ENCODE data around the gene GSN. TPM values are rescaled to one million over a fixed set of nuclear protein-coding genes. Genes with fewer than 3 reads are reported as not detected.

Gene GSN
- total RNA-seq, 4 donors from 2014 or later: 487 to 785 (median 662) TPM

DNA sequence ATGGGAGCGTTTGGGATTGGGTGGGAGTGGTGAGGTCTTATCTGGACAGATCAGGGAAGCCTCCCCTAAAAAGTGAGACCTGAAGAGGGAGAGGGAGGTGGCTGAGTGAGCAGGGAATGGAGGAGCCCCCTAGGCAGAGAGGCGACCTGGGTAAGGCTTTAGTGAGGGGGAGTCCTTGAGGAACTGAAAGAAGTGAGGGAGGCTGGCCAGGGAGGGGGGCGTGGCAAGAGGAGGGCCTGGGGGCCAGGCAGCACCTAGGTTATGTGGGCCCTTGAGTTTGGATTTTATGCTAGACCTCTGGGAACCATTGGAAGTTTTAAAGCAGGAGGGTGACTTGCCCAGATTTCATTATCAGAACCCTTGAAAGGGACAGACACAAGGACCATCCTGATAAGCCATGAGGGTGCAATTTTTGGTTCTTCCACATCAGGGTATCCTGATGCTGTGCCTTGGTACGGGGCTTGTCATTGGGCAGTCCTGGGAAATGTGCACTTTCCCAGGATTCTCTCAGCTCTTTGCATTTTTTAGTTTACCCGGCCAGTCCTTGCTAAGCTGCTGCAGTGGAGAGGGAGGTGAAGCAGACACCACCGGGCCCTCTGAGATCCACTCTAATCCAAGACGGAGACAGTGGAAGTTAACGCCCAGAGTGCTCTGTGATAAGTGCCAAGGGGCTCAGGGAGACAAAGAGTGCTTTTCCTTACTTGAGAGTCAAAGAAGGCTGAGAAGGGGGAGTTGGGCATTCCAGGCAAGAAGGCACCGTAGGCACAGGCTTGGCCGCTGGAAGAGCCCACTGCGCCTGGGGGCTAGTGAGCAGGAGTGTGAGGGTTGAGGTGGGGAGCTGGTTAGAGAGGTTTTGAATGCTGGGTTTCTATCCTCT is 16.1 kb downstream of the GSN start:
- in situ Hi-C loops (cut with MboI; ENCODE audit: low sequenced_read_pairs in 4 of 4): loop anchor here in 1 of 4 donors (10.0 kb wide), 1 partner anchor 81 kb away; no protein-coding TSS in a partner anchor
- intact Hi-C loops (cut with DNase I; ENCODE audit: low total_unique reads): loop anchor here (2.0 to 5.0 kb wide), 2 partner anchors 15 to 88 kb away; partner anchors contain the start of gene STOM
- Histone ChIP-seq H3K9me3 (no peaks in the 10 kb centered on the region), H3K4me3 (no peak overlapping the region), H3K27ac (peak overlapping the region; percentile 91 to 98 (median 94)), H3K27me3 (no peaks in the 10 kb centered on the region), H3K36me3 (no peaks in the 10 kb centered on the region), H3K4me1 (peaks cover 97 to 98% of the 10 kb centered on the region in 2 donors)
- DNase-seq: no peak
- no peak for ATAC-seq
- TF ChIP-seq, protein P1, sequence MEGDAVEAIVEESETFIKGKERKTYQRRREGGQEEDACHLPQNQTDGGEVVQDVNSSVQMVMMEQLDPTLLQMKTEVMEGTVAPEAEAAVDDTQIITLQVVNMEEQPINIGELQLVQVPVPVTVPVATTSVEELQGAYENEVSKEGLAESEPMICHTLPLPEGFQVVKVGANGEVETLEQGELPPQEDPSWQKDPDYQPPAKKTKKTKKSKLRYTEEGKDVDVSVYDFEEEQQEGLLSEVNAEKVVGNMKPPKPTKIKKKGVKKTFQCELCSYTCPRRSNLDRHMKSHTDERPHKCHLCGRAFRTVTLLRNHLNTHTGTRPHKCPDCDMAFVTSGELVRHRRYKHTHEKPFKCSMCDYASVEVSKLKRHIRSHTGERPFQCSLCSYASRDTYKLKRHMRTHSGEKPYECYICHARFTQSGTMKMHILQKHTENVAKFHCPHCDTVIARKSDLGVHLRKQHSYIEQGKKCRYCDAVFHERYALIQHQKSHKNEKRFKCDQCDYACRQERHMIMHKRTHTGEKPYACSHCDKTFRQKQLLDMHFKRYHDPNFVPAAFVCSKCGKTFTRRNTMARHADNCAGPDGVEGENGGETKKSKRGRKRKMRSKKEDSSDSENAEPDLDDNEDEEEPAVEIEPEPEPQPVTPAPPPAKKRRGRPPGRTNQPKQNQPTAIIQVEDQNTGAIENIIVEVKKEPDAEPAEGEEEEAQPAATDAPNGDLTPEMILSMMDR (IDR thresholded peaks at IDR 0.05 in 4 of 5, conservative IDR thresholded peaks at IDR 0.05 in 1 of 5): no peak
- TF ChIP-seq POLR2A (IDR thresholded peaks at IDR 0.05): no peak

DNA sequence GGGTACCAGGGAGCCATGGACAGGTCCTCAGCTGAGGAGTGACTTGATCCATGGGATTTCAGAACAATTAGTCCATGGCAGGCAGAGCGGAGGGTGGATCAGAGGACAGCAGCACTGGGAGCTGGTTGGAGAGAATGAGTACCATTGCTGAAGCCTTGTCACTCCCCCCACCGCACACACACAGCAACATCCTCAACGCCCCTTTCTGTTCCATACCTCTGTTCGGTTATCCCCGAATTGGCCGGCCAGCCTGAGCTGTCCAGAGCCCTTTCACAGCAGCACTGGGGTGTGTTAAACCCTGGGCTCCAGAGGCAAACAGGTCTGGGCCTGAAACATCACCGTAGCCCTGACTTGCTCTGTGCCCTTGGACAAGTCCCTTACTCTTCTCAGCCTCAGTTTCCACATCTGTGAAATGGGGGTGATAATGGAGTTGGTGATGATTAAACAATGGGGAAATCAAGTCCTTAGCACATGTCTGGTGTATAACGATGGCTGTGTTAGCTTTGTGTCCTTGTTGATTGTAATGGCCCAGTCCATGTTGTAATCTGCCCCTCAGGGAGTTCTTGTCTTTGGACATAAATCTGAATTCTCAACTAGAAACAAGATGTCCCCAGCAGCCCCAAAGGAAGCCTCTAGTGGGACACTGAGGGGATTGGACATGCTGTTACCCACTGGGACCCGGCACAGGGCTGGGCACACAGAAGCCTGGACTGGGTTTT is 16.9 kb downstream of the GSN start:
- H3K27ac ChIP-seq: peak overlapping the region; percentile 91 to 98 (median 94)
- no peak overlapping the region for H3K4me3 ChIP-seq
- intact Hi-C loops (cut with DNase I; ENCODE audit: low total_unique reads) (loop anchor here (2.0 to 5.0 kb wide), 3 partner anchors 14 to 452 kb away; partner anchors contain the start of gene STOM), in situ Hi-C loops (cut with MboI; ENCODE audit: low sequenced_read_pairs in 4 of 4) (loop anchor here in 1 of 4 donors (10.0 kb wide), 1 partner anchor 80 kb away; no protein-coding TSS in a partner anchor)
- peak; percentile 41 to 60 for DNase-seq
- no peaks in the 10 kb centered on the region for H3K9me3 ChIP-seq
- TF ChIP-seq POLR2A (IDR thresholded peaks at IDR 0.05): no peak
- TF ChIP-seq, protein P1 (IDR thresholded peaks at IDR 0.05 in 4 of 5, conservative IDR thresholded peaks at IDR 0.05 in 1 of 5): no peak
- H3K4me1 ChIP-seq: peaks cover 98 to 100% of the 10 kb centered on the region in 2 donors
- ATAC-seq: no peak
- no peaks in the 10 kb centered on the region for H3K27me3 ChIP-seq
- H3K36me3 ChIP-seq: no peaks in the 10 kb centered on the region

DNA sequence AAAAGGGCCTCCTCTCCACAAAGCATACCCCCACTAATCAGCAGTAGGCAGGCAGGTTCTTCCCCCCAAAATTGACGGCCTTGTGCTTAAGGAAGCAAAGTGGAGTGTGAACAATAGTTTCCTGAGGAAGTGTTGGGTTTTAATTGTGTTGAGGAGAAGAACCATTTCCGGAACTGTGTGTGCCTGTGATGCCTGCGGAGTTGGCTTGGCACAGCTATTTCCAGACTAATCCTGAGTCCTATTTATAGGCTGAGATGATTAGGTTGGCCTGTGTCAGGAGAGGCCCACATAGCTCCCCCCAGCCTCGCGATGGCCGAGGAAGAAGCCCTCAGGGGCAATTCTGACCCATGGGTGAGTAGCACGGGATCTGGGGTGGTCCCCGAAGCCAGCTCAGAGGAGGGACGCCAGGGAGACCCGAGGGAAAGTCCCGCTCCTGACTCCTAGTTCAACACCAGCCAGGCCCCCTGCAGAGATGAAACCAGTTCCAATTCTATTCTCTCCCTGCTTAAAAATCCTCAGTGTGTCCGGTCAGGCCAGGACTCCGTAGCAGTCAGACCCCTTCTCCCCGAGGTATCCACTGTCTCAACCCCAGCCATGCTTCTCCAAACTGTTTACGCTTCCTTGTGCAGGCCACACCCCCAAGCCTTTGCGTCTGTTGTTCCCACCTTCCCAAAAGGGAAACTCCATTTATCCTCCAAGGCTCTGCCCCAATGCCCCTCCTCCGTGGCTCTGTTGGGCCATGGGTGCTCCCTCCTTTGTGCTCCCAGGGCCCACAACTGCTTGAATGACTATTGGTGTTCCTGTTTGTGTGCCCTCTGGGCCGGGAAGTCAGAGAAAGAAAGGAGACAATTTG is 18.1 kb downstream of the GSN start:
- ATAC-seq: peak; percentile 65 to 67
- in situ Hi-C loops (cut with MboI; ENCODE audit: low sequenced_read_pairs in 4 of 4) (loop anchor here in 1 of 4 donors (10.0 kb wide), 1 partner anchor 79 kb away; no protein-coding TSS in a partner anchor), intact Hi-C loops (cut with DNase I; ENCODE audit: low total_unique reads) (loop anchor here (2.0 to 5.0 kb wide), 4 partner anchors 13 to 451 kb away; partner anchors contain the start of gene GSN)
- peak overlapping the region; percentile 28 to 51 (median 45) for H3K4me3 ChIP-seq
- peak overlapping the region; percentile 91 to 98 (median 94) for H3K27ac ChIP-seq
- peaks cover 89 to 95% of the 10 kb centered on the region in 2 donors for H3K4me1 ChIP-seq
- H3K9me3 ChIP-seq: no peaks in the 10 kb centered on the region
- TF ChIP-seq, protein P1 (IDR thresholded peaks at IDR 0.05 in 4 of 5, conservative IDR thresholded peaks at IDR 0.05 in 1 of 5): no peak
- peak; percentile 6 to 61 for TF ChIP-seq POLR2A (IDR thresholded peaks at IDR 0.05)
- peak; percentile 75 to 83 for DNase-seq
- no peaks in the 10 kb centered on the region for H3K36me3 ChIP-seq
- no peaks in the 10 kb centered on the region for H3K27me3 ChIP-seq

DNA sequence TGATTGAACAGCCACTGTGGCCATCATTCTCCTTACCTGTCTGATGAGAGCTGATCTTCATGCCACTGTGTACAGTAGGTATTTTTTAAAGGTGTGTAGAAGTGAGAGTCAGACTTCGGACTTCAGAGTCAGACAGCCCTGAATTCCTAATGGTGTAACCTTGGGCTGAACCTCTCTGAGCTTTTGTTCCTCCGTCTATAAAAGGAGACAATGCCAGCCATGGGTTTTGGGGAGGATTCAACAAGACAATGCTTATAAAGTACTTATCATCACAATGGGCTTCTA is 18.7 kb downstream of the GSN start:
- peaks cover 83 to 90% of the 10 kb centered on the region in 2 donors for H3K4me1 ChIP-seq
- H3K9me3 ChIP-seq: no peaks in the 10 kb centered on the region
- in situ Hi-C loops (cut with MboI; ENCODE audit: low sequenced_read_pairs in 4 of 4) (loop anchor here in 1 of 4 donors (10.0 kb wide), 1 partner anchor 78 kb away; no protein-coding TSS in a partner anchor), intact Hi-C loops (cut with DNase I; ENCODE audit: low total_unique reads) (loop anchor here (2.0 to 5.0 kb wide), 3 partner anchors 18 to 451 kb away; partner anchors contain the start of gene GSN)
- H3K4me3 ChIP-seq: peak overlapping the region; percentile 28 to 51 (median 45)
- peak overlapping the region; percentile 91 to 98 (median 94) for H3K27ac ChIP-seq
- TF ChIP-seq, protein P1 (IDR thresholded peaks at IDR 0.05 in 4 of 5, conservative IDR thresholded peaks at IDR 0.05 in 1 of 5): no peak
- TF ChIP-seq POLR2A (IDR thresholded peaks at IDR 0.05): no peak
- no peak for DNase-seq
- no peaks in the 10 kb centered on the region for H3K27me3 ChIP-seq
- ATAC-seq: peak; percentile 1 to 4
- no peaks in the 10 kb centered on the region for H3K36me3 ChIP-seq
